ENCODE data around the gene EGLN3. TPM values are rescaled to one million over a fixed set of nuclear protein-coding genes. Genes with fewer than 3 reads are reported as not detected.

The EGLN3 gene
- total RNA-seq, 3 donors from 2014 or later (not counting 1 experiment from before 2014, with no cell fraction given): 0.52 to 1.1 (median 0.57) TPM

- Mint-ChIP-seq H3K4me1 (no peaks in the 10 kb centered on the region), H3K4me3 (no peak overlapping the region), H3K27ac (no peak overlapping the region), H3K9me3 (peaks cover 0 to 4% of the 10 kb centered on the region in 2 donors), H3K27me3 (ENCODE audit: low read depth in 2 of 2) (no peaks in the 10 kb centered on the region), H3K36me3 (no peaks in the 10 kb centered on the region)
- TF ChIP-seq, protein P1, sequence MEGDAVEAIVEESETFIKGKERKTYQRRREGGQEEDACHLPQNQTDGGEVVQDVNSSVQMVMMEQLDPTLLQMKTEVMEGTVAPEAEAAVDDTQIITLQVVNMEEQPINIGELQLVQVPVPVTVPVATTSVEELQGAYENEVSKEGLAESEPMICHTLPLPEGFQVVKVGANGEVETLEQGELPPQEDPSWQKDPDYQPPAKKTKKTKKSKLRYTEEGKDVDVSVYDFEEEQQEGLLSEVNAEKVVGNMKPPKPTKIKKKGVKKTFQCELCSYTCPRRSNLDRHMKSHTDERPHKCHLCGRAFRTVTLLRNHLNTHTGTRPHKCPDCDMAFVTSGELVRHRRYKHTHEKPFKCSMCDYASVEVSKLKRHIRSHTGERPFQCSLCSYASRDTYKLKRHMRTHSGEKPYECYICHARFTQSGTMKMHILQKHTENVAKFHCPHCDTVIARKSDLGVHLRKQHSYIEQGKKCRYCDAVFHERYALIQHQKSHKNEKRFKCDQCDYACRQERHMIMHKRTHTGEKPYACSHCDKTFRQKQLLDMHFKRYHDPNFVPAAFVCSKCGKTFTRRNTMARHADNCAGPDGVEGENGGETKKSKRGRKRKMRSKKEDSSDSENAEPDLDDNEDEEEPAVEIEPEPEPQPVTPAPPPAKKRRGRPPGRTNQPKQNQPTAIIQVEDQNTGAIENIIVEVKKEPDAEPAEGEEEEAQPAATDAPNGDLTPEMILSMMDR (IDR thresholded peaks at IDR 0.05): no peak
- Histone ChIP-seq H3K36me3 (ENCODE audit: control insufficient read depth, insufficient read depth, low read length) (no peaks in the 10 kb centered on the region), H3K4me3 (ENCODE audit: low read length) (no peak overlapping the region), H3K4me1 (ENCODE audit: control insufficient read depth, insufficient read depth, low read length) (no peaks in the 10 kb centered on the region), H3K27ac (ENCODE audit: low read length) (no peak overlapping the region), H3K9me3 (ENCODE audit: control insufficient read depth, insufficient read depth, low read length) (no peaks in the 10 kb centered on the region), H3K27me3 (ENCODE audit: control insufficient read depth, insufficient read depth, low read length) (no peaks in the 10 kb centered on the region)
- intact Hi-C loops (cut with micrococcal nuclease): no loop called here
- no peak for ATAC-seq
- no CpG with 5 or more reads among the region's 1 CpG for WGBS (ENCODE audit: insufficient coverage)
- DNase-seq: no peak
Measured at GRCh38 chr14:33990790-33991189, 39.9 kb upstream of the EGLN3 start.

- H3K36me3 Mint-ChIP-seq: no peaks in the 10 kb centered on the region
Measured at GRCh38 chr14:33987565-33988080, 36.7 kb upstream of the EGLN3 start.

DNA sequence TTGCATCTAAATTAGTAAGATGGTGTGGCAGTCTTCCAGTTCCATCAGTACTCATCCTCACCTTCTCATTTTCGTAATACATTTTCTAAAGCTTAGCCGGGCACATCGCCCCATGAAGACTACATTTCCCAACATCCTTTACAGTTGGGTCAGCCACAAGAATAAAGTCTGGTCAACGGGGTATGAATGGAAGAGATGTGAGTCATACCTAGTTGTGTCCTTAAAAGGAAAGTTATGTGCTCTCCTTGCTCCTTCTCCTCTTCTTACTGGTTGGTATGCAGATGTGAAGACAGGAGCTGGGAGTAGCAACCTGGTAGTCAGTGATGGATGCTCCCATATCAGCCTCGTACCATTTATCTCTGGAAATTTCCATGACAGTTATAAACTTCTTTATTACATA lies 35.9 kb upstream of the EGLN3 start:
- intact Hi-C loops (cut with micrococcal nuclease): no loop called here
- Histone ChIP-seq H3K4me3 (ENCODE audit: low read length) (no peak overlapping the region), H3K27me3 (ENCODE audit: control insufficient read depth, insufficient read depth, low read length) (no peaks in the 10 kb centered on the region), H3K36me3 (ENCODE audit: control insufficient read depth, insufficient read depth, low read length) (no peaks in the 10 kb centered on the region), H3K4me1 (ENCODE audit: control insufficient read depth, insufficient read depth, low read length) (no peaks in the 10 kb centered on the region), H3K27ac (ENCODE audit: low read length) (no peak overlapping the region), H3K9me3 (ENCODE audit: control insufficient read depth, insufficient read depth, low read length) (no peaks in the 10 kb centered on the region)
- TF ChIP-seq, protein P1 (IDR thresholded peaks at IDR 0.05): no peak
- peaks cover 0 to under 1% of the 10 kb centered on the region in 2 donors for H3K9me3 Mint-ChIP-seq
- H3K36me3 Mint-ChIP-seq: no peaks in the 10 kb centered on the region
- DNase-seq (no peak), ATAC-seq (no peak)
- no peaks in the 10 kb centered on the region for H3K4me1 Mint-ChIP-seq
- H3K4me3 Mint-ChIP-seq: no peak overlapping the region
- 82% methylated on average over 4 of the region's 5 CpGs for WGBS (ENCODE audit: insufficient coverage)
- no peak overlapping the region for H3K27ac Mint-ChIP-seq
- no peaks in the 10 kb centered on the region for H3K27me3 Mint-ChIP-seq (ENCODE audit: low read depth in 2 of 2)

More at GRCh38 chr14:33987565-33988080, 36.7 kb upstream of the EGLN3 start:
- Histone ChIP-seq H3K4me3 (ENCODE audit: low read length) (no peak overlapping the region), H3K27ac (ENCODE audit: low read length) (no peak overlapping the region), H3K27me3 (ENCODE audit: control insufficient read depth, insufficient read depth, low read length) (no peaks in the 10 kb centered on the region), H3K9me3 (ENCODE audit: control insufficient read depth, insufficient read depth, low read length) (no peaks in the 10 kb centered on the region), H3K36me3 (ENCODE audit: control insufficient read depth, insufficient read depth, low read length) (no peaks in the 10 kb centered on the region), H3K4me1 (ENCODE audit: control insufficient read depth, insufficient read depth, low read length) (no peaks in the 10 kb centered on the region)
- Mint-ChIP-seq H3K27me3 (ENCODE audit: low read depth in 2 of 2) (no peaks in the 10 kb centered on the region), H3K4me1 (no peaks in the 10 kb centered on the region), H3K27ac (no peak overlapping the region), H3K9me3 (peaks cover 0 to 4% of the 10 kb centered on the region in 2 donors), H3K4me3 (no peak overlapping the region)
- TF ChIP-seq, protein P1 (IDR thresholded peaks at IDR 0.05): no peak
- intact Hi-C loops (cut with micrococcal nuclease): no loop called here
- DNase-seq (no peak), ATAC-seq (no peak)
- 91% methylated on average over 4 of the region's 4 CpGs for WGBS (ENCODE audit: insufficient coverage)

DNA sequence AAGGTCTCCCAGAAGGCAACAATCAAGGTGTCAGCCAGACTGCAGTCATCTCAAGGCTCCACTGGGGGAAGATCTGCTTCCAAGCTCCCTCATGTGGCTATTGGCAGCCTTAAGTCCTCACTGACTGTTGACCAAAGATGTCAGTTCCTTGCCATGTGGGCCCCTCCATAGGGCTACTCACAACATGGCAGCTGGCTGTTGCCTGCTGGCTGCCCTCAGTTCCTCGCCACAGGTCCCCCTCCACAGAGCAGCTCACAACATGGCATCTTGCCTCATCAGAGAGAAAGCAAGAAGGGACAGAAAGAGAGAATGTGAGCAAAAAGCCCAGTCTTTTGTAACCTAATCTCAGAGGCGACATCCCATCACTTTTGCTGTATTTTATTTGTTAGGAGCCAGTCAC lies 34.4 kb upstream of the EGLN3 start:
- WGBS (ENCODE audit: insufficient coverage): 100% methylated on average over 2 of the region's 2 CpGs
- ATAC-seq: no peak
- TF ChIP-seq, protein P1 (IDR thresholded peaks at IDR 0.05): no peak
- H3K4me3 Mint-ChIP-seq: no peak overlapping the region
- no peak overlapping the region for H3K4me3 ChIP-seq (ENCODE audit: low read length)
- intact Hi-C loops (cut with micrococcal nuclease): no loop called here
- no peaks in the 10 kb centered on the region for H3K4me1 ChIP-seq (ENCODE audit: control insufficient read depth, insufficient read depth, low read length)
- no peak overlapping the region for H3K27ac ChIP-seq (ENCODE audit: low read length)
- H3K27me3 Mint-ChIP-seq (ENCODE audit: low read depth in 2 of 2): no peaks in the 10 kb centered on the region
- no peaks in the 10 kb centered on the region for H3K9me3 ChIP-seq (ENCODE audit: control insufficient read depth, insufficient read depth, low read length)
- no peaks in the 10 kb centered on the region for H3K27me3 ChIP-seq (ENCODE audit: control insufficient read depth, insufficient read depth, low read length)
- no peaks in the 10 kb centered on the region for H3K36me3 Mint-ChIP-seq
- H3K4me1 Mint-ChIP-seq: no peaks in the 10 kb centered on the region
- no peak for DNase-seq
- H3K36me3 ChIP-seq (ENCODE audit: control insufficient read depth, insufficient read depth, low read length): no peaks in the 10 kb centered on the region
- no peaks in the 10 kb centered on the region for H3K9me3 Mint-ChIP-seq
- H3K27ac Mint-ChIP-seq: no peak overlapping the region

Data from natural killer cell (primary cell).